Testis (tissue), 2 donors: ENCODE data around the gene FAM222B.

Experiments used
- POLR2A ChIP-seq: fragments of 450-650 bp; IDR thresholded peaks from one replicate; pipeline ENCODE4 v1.6.1; 2017; ENCODE audit warnings: antibody characterized with exemption, mild to moderate bottlenecking, moderate library complexity
- TF ChIP-seq, protein P1 (sequence below), 3 experiments: fragments of 450-650 bp in 2 of 3; fragments of 200-600 bp in 1 of 3; sonication (generic) in 1 of 3; IDR thresholded peaks; one replicate each; pipeline ENCODE4 v1.5.1; 2016 to 2019; ENCODE audit warnings: antibody characterized with exemption in 3 of 3, mild to moderate bottlenecking in 2 of 3, moderate library complexity in 1 of 3

DNA sequence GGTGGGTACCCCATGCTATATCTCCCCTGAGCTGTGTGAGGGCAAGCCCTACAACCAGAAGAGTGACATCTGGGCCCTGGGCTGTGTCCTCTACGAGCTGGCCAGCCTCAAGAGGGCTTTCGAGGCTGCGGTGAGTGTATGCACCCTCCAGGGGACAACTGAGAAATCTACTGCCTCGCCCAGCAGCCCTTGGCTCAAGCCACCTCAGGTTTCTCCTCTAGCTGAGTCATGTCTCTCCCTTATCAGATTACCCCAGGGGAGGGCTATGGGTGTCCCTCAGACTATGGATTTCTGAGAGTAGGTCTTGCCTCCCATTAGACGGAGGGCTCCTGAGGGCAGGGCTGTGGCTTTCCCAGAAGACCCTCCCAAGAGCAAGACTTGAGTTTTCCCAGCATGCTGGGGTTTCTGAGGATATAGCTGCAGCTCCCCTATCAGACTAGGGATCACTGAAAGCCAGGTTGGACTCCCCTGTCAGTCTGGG is 107.3 kb downstream of the FAM222B start:
- TF ChIP-seq, protein P1, sequence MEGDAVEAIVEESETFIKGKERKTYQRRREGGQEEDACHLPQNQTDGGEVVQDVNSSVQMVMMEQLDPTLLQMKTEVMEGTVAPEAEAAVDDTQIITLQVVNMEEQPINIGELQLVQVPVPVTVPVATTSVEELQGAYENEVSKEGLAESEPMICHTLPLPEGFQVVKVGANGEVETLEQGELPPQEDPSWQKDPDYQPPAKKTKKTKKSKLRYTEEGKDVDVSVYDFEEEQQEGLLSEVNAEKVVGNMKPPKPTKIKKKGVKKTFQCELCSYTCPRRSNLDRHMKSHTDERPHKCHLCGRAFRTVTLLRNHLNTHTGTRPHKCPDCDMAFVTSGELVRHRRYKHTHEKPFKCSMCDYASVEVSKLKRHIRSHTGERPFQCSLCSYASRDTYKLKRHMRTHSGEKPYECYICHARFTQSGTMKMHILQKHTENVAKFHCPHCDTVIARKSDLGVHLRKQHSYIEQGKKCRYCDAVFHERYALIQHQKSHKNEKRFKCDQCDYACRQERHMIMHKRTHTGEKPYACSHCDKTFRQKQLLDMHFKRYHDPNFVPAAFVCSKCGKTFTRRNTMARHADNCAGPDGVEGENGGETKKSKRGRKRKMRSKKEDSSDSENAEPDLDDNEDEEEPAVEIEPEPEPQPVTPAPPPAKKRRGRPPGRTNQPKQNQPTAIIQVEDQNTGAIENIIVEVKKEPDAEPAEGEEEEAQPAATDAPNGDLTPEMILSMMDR (IDR thresholded peaks at IDR 0.05), result no peak
- TF ChIP-seq POLR2A, result no peak
